Rectal smooth muscle tissue (tissue), 1 donor: ENCODE results near the gene MLN.

Source experiments
- H3K27ac ChIP-seq: one replicate; pipeline ENCODE4 v1.7.0; 2013; ENCODE audit warnings: low read depth, low read length, inconsistent platforms
- H3K27me3 ChIP-seq: one replicate; pipeline ENCODE4 v1.7.0; 2013; ENCODE audit warnings: low read length; ENCODE audit not compliant: control insufficient read depth, insufficient read depth
- H3K36me3 ChIP-seq: one replicate; pipeline ENCODE4 v1.7.0; 2013; ENCODE audit warnings: low read length; ENCODE audit not compliant: control insufficient read depth, insufficient read depth
- H3K4me1 ChIP-seq: one replicate; pipeline ENCODE4 v1.7.0; 2013; ENCODE audit warnings: low read length; ENCODE audit not compliant: control insufficient read depth, insufficient read depth
- H3K4me3 ChIP-seq: one replicate; pipeline ENCODE4 v1.7.0; 2013; ENCODE audit warnings: low read length
- H3K9ac ChIP-seq: one replicate; pipeline ENCODE4 v1.7.0; 2013; ENCODE audit warnings: low read length

Gene MLN

GRCh38 chr6:33803571-33804053, at the start of gene MLN:
TSS of gene MLN (minus strand) at chr6:33804003. CDS start at chr6:33801163, 2,840 bp downstream.
- no peaks in the 10 kb centered on the region for H3K4me1 ChIP-seq
- H3K4me3 ChIP-seq, result no peak within 1 kb of the TSS

GRCh38 chr6:33853026-33853425, 49.2 kb upstream of the MLN start:
- H3K36me3 ChIP-seq, result no peaks in the 10 kb centered on the region
- H3K4me1 ChIP-seq, result peaks cover 2% of the 10 kb centered on the region
- H3K4me3 ChIP-seq, result no peak overlapping the region
- H3K27ac ChIP-seq, result no peak overlapping the region
- H3K9ac ChIP-seq, result no peak overlapping the region
- H3K27me3 ChIP-seq, result peaks cover 4% of the 10 kb centered on the region

More at GRCh38 chr6:33803571-33804053, at the start of gene MLN:
- no peak within 1 kb of the TSS for H3K27ac ChIP-seq
- H3K36me3 ChIP-seq, result no peaks in the 10 kb centered on the region
- H3K27me3 ChIP-seq, result peaks cover 2% of the 10 kb centered on the region
- H3K9ac ChIP-seq, result no peak within 1 kb of the TSS

- no peak overlapping the region for H3K27ac ChIP-seq
- H3K36me3 ChIP-seq, result no peaks in the 10 kb centered on the region
These were observed 48.2 kb upstream of the MLN start for GRCh38 chr6:33851959-33852358.

GRCh38 chr6:33850869-33851541, 47.2 kb upstream of the MLN start:
- H3K4me3 ChIP-seq, result no peak overlapping the region
- no peaks in the 10 kb centered on the region for H3K36me3 ChIP-seq
- peaks cover 2% of the 10 kb centered on the region for H3K4me1 ChIP-seq
- H3K27ac ChIP-seq, result no peak overlapping the region
- no peak overlapping the region for H3K9ac ChIP-seq
- peaks cover 4% of the 10 kb centered on the region for H3K27me3 ChIP-seq

More at GRCh38 chr6:33851959-33852358, 48.2 kb upstream of the MLN start:
- no peak overlapping the region for H3K9ac ChIP-seq
- H3K4me3 ChIP-seq, result no peak overlapping the region
- peaks cover 4% of the 10 kb centered on the region for H3K27me3 ChIP-seq
- peaks cover 2% of the 10 kb centered on the region for H3K4me1 ChIP-seq

- Histone ChIP-seq H3K4me1 (peaks cover 2% of the 10 kb centered on the region), H3K27ac (no peak overlapping the region), H3K9ac (no peak overlapping the region), H3K27me3 (peaks cover 4% of the 10 kb centered on the region), H3K36me3 (no peaks in the 10 kb centered on the region), H3K4me3 (no peak overlapping the region)
These were observed 46.5 kb upstream of the MLN start for GRCh38 chr6:33850296-33850695.

GRCh38 chr6:33849500-33850075, 45.8 kb upstream of the MLN start:
- H3K9ac ChIP-seq, result no peak overlapping the region
- H3K4me3 ChIP-seq, result no peak overlapping the region
- H3K27ac ChIP-seq, result no peak overlapping the region
- H3K36me3 ChIP-seq, result no peaks in the 10 kb centered on the region
- peaks cover 3% of the 10 kb centered on the region for H3K27me3 ChIP-seq
- peaks cover under 1% of the 10 kb centered on the region for H3K4me1 ChIP-seq

- Histone ChIP-seq H3K4me3 (no peak overlapping the region), H3K27ac (no peak overlapping the region), H3K27me3 (no peaks in the 10 kb centered on the region), H3K9ac (no peak overlapping the region), H3K4me1 (no peaks in the 10 kb centered on the region), H3K36me3 (no peaks in the 10 kb centered on the region)
These were observed 44.7 kb upstream of the MLN start for GRCh38 chr6:33848484-33848883.

- H3K36me3 ChIP-seq, result no peaks in the 10 kb centered on the region
- no peak overlapping the region for H3K27ac ChIP-seq
- H3K27me3 ChIP-seq, result no peaks in the 10 kb centered on the region
- H3K9ac ChIP-seq, result no peak overlapping the region
- no peak overlapping the region for H3K4me3 ChIP-seq
- H3K4me1 ChIP-seq, result no peaks in the 10 kb centered on the region
These were observed 44.1 kb upstream of the MLN start for GRCh38 chr6:33847867-33848266.

- H3K27ac ChIP-seq, result no peak overlapping the region
- no peaks in the 10 kb centered on the region for H3K27me3 ChIP-seq
- no peak overlapping the region for H3K9ac ChIP-seq
- H3K4me3 ChIP-seq, result no peak overlapping the region
- H3K36me3 ChIP-seq, result no peaks in the 10 kb centered on the region
- H3K4me1 ChIP-seq, result no peaks in the 10 kb centered on the region
These were observed 43.3 kb upstream of the MLN start for GRCh38 chr6:33847078-33847477.

GRCh38 chr6:33846226-33846625, 42.4 kb upstream of the MLN start:
- no peak overlapping the region for H3K9ac ChIP-seq
- no peaks in the 10 kb centered on the region for H3K4me1 ChIP-seq
- H3K4me3 ChIP-seq, result no peak overlapping the region
- H3K27ac ChIP-seq, result no peak overlapping the region
- H3K36me3 ChIP-seq, result no peaks in the 10 kb centered on the region
- no peaks in the 10 kb centered on the region for H3K27me3 ChIP-seq

GRCh38 chr6:33845031-33845745, 41.4 kb upstream of the MLN start:
- Histone ChIP-seq H3K4me1 (peaks cover 2% of the 10 kb centered on the region), H3K9ac (no peak overlapping the region), H3K4me3 (no peak overlapping the region), H3K27me3 (no peaks in the 10 kb centered on the region), H3K27ac (no peak overlapping the region), H3K36me3 (no peaks in the 10 kb centered on the region)

- H3K27ac ChIP-seq, result no peak overlapping the region
These were observed 39.6 kb upstream of the MLN start for GRCh38 chr6:33843131-33844121.

More at GRCh38 chr6:33843131-33844121, 39.6 kb upstream of the MLN start:
- Histone ChIP-seq H3K4me3 (no peak overlapping the region), H3K4me1 (peaks cover 3% of the 10 kb centered on the region), H3K27me3 (no peaks in the 10 kb centered on the region), H3K36me3 (no peaks in the 10 kb centered on the region), H3K9ac (no peak overlapping the region)
